ENCODE results near the gene BMX. TPM values are rescaled to one million over a fixed set of nuclear protein-coding genes. Genes with fewer than 3 reads are reported as not detected.

The BMX gene
- polyA plus RNA-seq, 4 donors = 1.4 to 8.6 (median 5.5) TPM

- no peaks in the 10 kb centered on the region for H3K27me3 ChIP-seq (ENCODE audit: control insufficient read depth in 3 of 3, insufficient read depth in 3 of 3, low read length in 3 of 3)
- DNase-seq (no peak), FAIRE-seq (peak; percentile 55)
- H3K4me3 ChIP-seq (ENCODE audit: low read depth in 1 of 3, low read length in 3 of 3) = no peak overlapping the region
- H3K9me3 ChIP-seq (ENCODE audit: control insufficient read depth in 2 of 2, insufficient read depth in 1 of 2, low read depth in 1 of 2, low read length in 1 of 2) = no peaks in the 10 kb centered on the region
- no peaks in the 10 kb centered on the region for H3K36me3 ChIP-seq (ENCODE audit: control insufficient read depth in 3 of 3, insufficient read depth in 2 of 3, low read depth in 1 of 3, low read length in 3 of 3)
- no peak overlapping the region for H3K27ac ChIP-seq (ENCODE audit: low read depth in 1 of 3, low read length in 2 of 3)
- no peaks in the 10 kb centered on the region for H3K4me1 ChIP-seq (ENCODE audit: control insufficient read depth in 3 of 3, insufficient read depth in 2 of 3, low read depth in 1 of 3, low read length in 2 of 3)
Measured at GRCh38 chrX:15472531-15472930, 28.1 kb upstream of the BMX start.

- 86 to 93% (median 89%) methylated on average over 4 of the region's 4 CpGs for whole genome bisulfite sequencing, 3 donors
- FAIRE-seq (no peak), DNase-seq (no peak)
- Histone ChIP-seq H3K9me3 (ENCODE audit: control insufficient read depth in 2 of 2, insufficient read depth in 1 of 2, low read depth in 1 of 2, low read length in 1 of 2) (no peaks in the 10 kb centered on the region), H3K36me3 (ENCODE audit: control insufficient read depth in 3 of 3, insufficient read depth in 2 of 3, low read depth in 1 of 3, low read length in 3 of 3) (no peaks in the 10 kb centered on the region), H3K27ac (ENCODE audit: low read depth in 1 of 3, low read length in 2 of 3) (no peak overlapping the region), H3K4me1 (ENCODE audit: control insufficient read depth in 3 of 3, insufficient read depth in 2 of 3, low read depth in 1 of 3, low read length in 2 of 3) (no peaks in the 10 kb centered on the region), H3K4me3 (ENCODE audit: low read depth in 1 of 3, low read length in 3 of 3) (no peak overlapping the region), H3K27me3 (ENCODE audit: control insufficient read depth in 3 of 3, insufficient read depth in 3 of 3, low read length in 3 of 3) (no peaks in the 10 kb centered on the region)
Measured at GRCh38 chrX:15474028-15474427, 26.6 kb upstream of the BMX start.

- Histone ChIP-seq H3K4me3 (ENCODE audit: low read depth in 1 of 3, low read length in 3 of 3) (no peak overlapping the region), H3K36me3 (ENCODE audit: control insufficient read depth in 3 of 3, insufficient read depth in 2 of 3, low read depth in 1 of 3, low read length in 3 of 3) (no peaks in the 10 kb centered on the region), H3K4me1 (ENCODE audit: control insufficient read depth in 3 of 3, insufficient read depth in 2 of 3, low read depth in 1 of 3, low read length in 2 of 3) (no peaks in the 10 kb centered on the region), H3K27ac (ENCODE audit: low read depth in 1 of 3, low read length in 2 of 3) (no peak overlapping the region), H3K9me3 (ENCODE audit: control insufficient read depth in 2 of 2, insufficient read depth in 1 of 2, low read depth in 1 of 2, low read length in 1 of 2) (no peaks in the 10 kb centered on the region), H3K27me3 (ENCODE audit: control insufficient read depth in 3 of 3, insufficient read depth in 3 of 3, low read length in 3 of 3) (no peaks in the 10 kb centered on the region)
- FAIRE-seq (no peak), DNase-seq (no peak)
- WGBS, 3 donors = 71 to 73% (median 71%) methylated on average over 5 of the region's 5 CpGs
Measured at GRCh38 chrX:15475021-15475420, 25.6 kb upstream of the BMX start.

GRCh38 chrX:15475486-15475885 is 25.1 kb upstream of the BMX start:
- 74 to 85% (median 75%) methylated on average over 4 of the region's 4 CpGs for WGBS, 3 donors
- no peaks in the 10 kb centered on the region for H3K27me3 ChIP-seq (ENCODE audit: control insufficient read depth in 3 of 3, insufficient read depth in 3 of 3, low read length in 3 of 3)
- H3K4me1 ChIP-seq (ENCODE audit: control insufficient read depth in 3 of 3, insufficient read depth in 2 of 3, low read depth in 1 of 3, low read length in 2 of 3) = no peaks in the 10 kb centered on the region
- H3K36me3 ChIP-seq (ENCODE audit: control insufficient read depth in 3 of 3, insufficient read depth in 2 of 3, low read depth in 1 of 3, low read length in 3 of 3) = no peaks in the 10 kb centered on the region
- DNase-seq = no peak
- no peak overlapping the region for H3K27ac ChIP-seq (ENCODE audit: low read depth in 1 of 3, low read length in 2 of 3)
- no peaks in the 10 kb centered on the region for H3K9me3 ChIP-seq (ENCODE audit: control insufficient read depth in 2 of 2, insufficient read depth in 1 of 2, low read depth in 1 of 2, low read length in 1 of 2)
- no peak for FAIRE-seq
- H3K4me3 ChIP-seq (ENCODE audit: low read depth in 1 of 3, low read length in 3 of 3) = no peak overlapping the region

- no peak for FAIRE-seq
- no peak overlapping the region for H3K27ac ChIP-seq (ENCODE audit: low read depth in 1 of 3, low read length in 2 of 3)
- no peaks in the 10 kb centered on the region for H3K36me3 ChIP-seq (ENCODE audit: control insufficient read depth in 3 of 3, insufficient read depth in 2 of 3, low read depth in 1 of 3, low read length in 3 of 3)
- no peak for DNase-seq
- no peak overlapping the region for H3K4me3 ChIP-seq (ENCODE audit: low read depth in 1 of 3, low read length in 3 of 3)
- no peaks in the 10 kb centered on the region for H3K27me3 ChIP-seq (ENCODE audit: control insufficient read depth in 3 of 3, insufficient read depth in 3 of 3, low read length in 3 of 3)
- H3K4me1 ChIP-seq (ENCODE audit: control insufficient read depth in 3 of 3, insufficient read depth in 2 of 3, low read depth in 1 of 3, low read length in 2 of 3) = no peaks in the 10 kb centered on the region
- 82 to 94% (median 91%) methylated on average over 1 to 2 of the region's 2 CpGs for WGBS, 3 donors
- H3K9me3 ChIP-seq (ENCODE audit: control insufficient read depth in 2 of 2, insufficient read depth in 1 of 2, low read depth in 1 of 2, low read length in 1 of 2) = no peaks in the 10 kb centered on the region
Measured at GRCh38 chrX:15483891-15484290, 16.7 kb upstream of the BMX start.

GRCh38 chrX:15492469-15492868 is 8.1 kb upstream of the BMX start:
- H3K36me3 ChIP-seq (ENCODE audit: control insufficient read depth in 3 of 3, insufficient read depth in 2 of 3, low read depth in 1 of 3, low read length in 3 of 3) = no peaks in the 10 kb centered on the region
- no peak overlapping the region for H3K27ac ChIP-seq (ENCODE audit: low read depth in 1 of 3, low read length in 2 of 3)
- no peaks in the 10 kb centered on the region for H3K27me3 ChIP-seq (ENCODE audit: control insufficient read depth in 3 of 3, insufficient read depth in 3 of 3, low read length in 3 of 3)
- WGBS, 3 donors = 42 to 78% (median 60%) methylated on average over 5 of the region's 5 CpGs
- H3K4me1 ChIP-seq (ENCODE audit: control insufficient read depth in 3 of 3, insufficient read depth in 2 of 3, low read depth in 1 of 3, low read length in 2 of 3) = peaks cover 0 to 7% (median 0%) of the 10 kb centered on the region in 3 donors
- no peaks in the 10 kb centered on the region for H3K9me3 ChIP-seq (ENCODE audit: control insufficient read depth in 2 of 2, insufficient read depth in 1 of 2, low read depth in 1 of 2, low read length in 1 of 2)
- no peak for DNase-seq
- no peak for FAIRE-seq
- H3K4me3 ChIP-seq (ENCODE audit: low read depth in 1 of 3, low read length in 3 of 3) = peak overlapping the region in 1 of 3 donors; percentile 24

- peak; percentile 87 to 88 for DNase-seq
- H3K36me3 ChIP-seq (ENCODE audit: control insufficient read depth in 3 of 3, insufficient read depth in 2 of 3, low read depth in 1 of 3, low read length in 3 of 3) = no peaks in the 10 kb centered on the region
- peak within 1 kb of the TSS in 1 of 3 donors; percentile 75 for H3K27ac ChIP-seq (ENCODE audit: low read depth in 1 of 3, low read length in 2 of 3)
- WGBS, 3 donors = 5 to 19% (median 11%) methylated on average over 24 to 47 of the region's 47 CpGs
- no peaks in the 10 kb centered on the region for H3K27me3 ChIP-seq (ENCODE audit: control insufficient read depth in 3 of 3, insufficient read depth in 3 of 3, low read length in 3 of 3)
- H3K4me1 ChIP-seq (ENCODE audit: control insufficient read depth in 3 of 3, insufficient read depth in 2 of 3, low read depth in 1 of 3, low read length in 2 of 3) = peaks cover 0 to 7% (median 0%) of the 10 kb centered on the region in 3 donors
- FAIRE-seq = no peak
- no peaks in the 10 kb centered on the region for H3K9me3 ChIP-seq (ENCODE audit: control insufficient read depth in 2 of 2, insufficient read depth in 1 of 2, low read depth in 1 of 2, low read length in 1 of 2)
- peak within 1 kb of the TSS in 2 of 3 donors; percentile 24 to 39 for H3K4me3 ChIP-seq (ENCODE audit: low read depth in 1 of 3, low read length in 3 of 3)
Measured at GRCh38 chrX:15493118-15493962, 7.3 kb upstream of the BMX start, which contains the start of gene PIR. Gene PIR (minus strand): TSS chrX:15493333. CDS start chrX:15491257, 2,076 bp downstream.

- 61 to 81% (median 69%) methylated on average over 4 of the region's 4 CpGs for WGBS, 3 donors
- no peaks in the 10 kb centered on the region for H3K36me3 ChIP-seq (ENCODE audit: control insufficient read depth in 3 of 3, insufficient read depth in 2 of 3, low read depth in 1 of 3, low read length in 3 of 3)
- FAIRE-seq (no peak), DNase-seq (no peak)
- no peaks in the 10 kb centered on the region for H3K9me3 ChIP-seq (ENCODE audit: control insufficient read depth in 2 of 2, insufficient read depth in 1 of 2, low read depth in 1 of 2, low read length in 1 of 2)
- H3K27me3 ChIP-seq (ENCODE audit: control insufficient read depth in 3 of 3, insufficient read depth in 3 of 3, low read length in 3 of 3) = no peaks in the 10 kb centered on the region
- no peak overlapping the region for H3K27ac ChIP-seq (ENCODE audit: low read depth in 1 of 3, low read length in 2 of 3)
- H3K4me3 ChIP-seq (ENCODE audit: low read depth in 1 of 3, low read length in 3 of 3) = no peak overlapping the region
- peaks cover 0 to 7% (median 0%) of the 10 kb centered on the region in 3 donors for H3K4me1 ChIP-seq (ENCODE audit: control insufficient read depth in 3 of 3, insufficient read depth in 2 of 3, low read depth in 1 of 3, low read length in 2 of 3)
Measured at GRCh38 chrX:15495801-15496200, 4.8 kb upstream of the BMX start.
